Activated CD4-positive, alpha-beta T cell treated with anti-CD3 and anti-CD28 coated beads for 36 hours (primary cell): ENCODE data around the gene SRI. TPM values are rescaled to one million over a fixed set of nuclear protein-coding genes. Genes with fewer than 3 reads are reported as not detected.
"Not testable (repeated sequence)": the region's sequence is repeated elsewhere in the genome, so short reads cannot be mapped to it uniquely, and the experiment has no call there.

Experiments used
- ATAC-seq: fragments of 200-7000 bp; cut with Tn5 transposase; one replicate; pipeline ENCODE4 v1.10.0; 2021; ENCODE audit warnings: mild to moderate bottlenecking, moderate library complexity
- CTCF ChIA-PET: fragments of 350-600 bp; sonication (Branson Sonifier 250); formaldehyde crosslinking; loops from one replicate; lab custom pipeline; 2021; ENCODE audit warnings: antibody characterized with exemption; lab: Charles Lee
- POLR2A ChIA-PET: fragments of 350-600 bp; sonication (Branson Sonifier 250); formaldehyde crosslinking; loops from one replicate; lab custom pipeline; 2021; ENCODE audit warnings: antibody characterized with exemption, inconsistent platforms; lab: Charles Lee
- DNase-seq: peaks from one replicate; pipeline ENCODE4 v3.0.0-alpha.2; 2020
- H3K27ac Mint-ChIP-seq: one replicate; pipeline ENCODE4 v1.8.0; 2021; ENCODE audit warnings: mixed read lengths
- H3K27me3 Mint-ChIP-seq: one replicate; pipeline ENCODE4 v1.8.0; 2021; ENCODE audit warnings: mixed read lengths
- H3K36me3 Mint-ChIP-seq: one replicate; pipeline ENCODE4 v1.8.0; 2021; ENCODE audit warnings: low read depth, mixed read lengths
- H3K4me1 Mint-ChIP-seq: one replicate; pipeline ENCODE4 v1.8.0; 2021; ENCODE audit warnings: mixed read lengths
- H3K4me3 Mint-ChIP-seq: one replicate; pipeline ENCODE4 v1.8.0; 2021; ENCODE audit warnings: mild to moderate bottlenecking, moderate library complexity, mixed read lengths
- H3K9me3 Mint-ChIP-seq: one replicate; pipeline ENCODE4 v1.8.0; 2021; ENCODE audit warnings: low read depth, mixed read lengths
- intact Hi-C, 2 experiments: fragments of 100-400 bp; cut with DNase I in 1 of 2; cut with micrococcal nuclease in 1 of 2; formaldehyde crosslinking; loops; one replicate each; pipeline versions ENCODE4 v1.14.2 to v1.15.1; 2022 to 2024; cut with DNase I, micrococcal nuclease
- total RNA-seq, 2 experiments: library from RNA; stranded (reverse); gene quantifications; one replicate each; pipeline ENCODE4 v1.2.3, GENCODE V29; 2021

Gene SRI
- total RNA-seq, 2 experiments from 2014 or later = 157 to 193 TPM

DNA sequence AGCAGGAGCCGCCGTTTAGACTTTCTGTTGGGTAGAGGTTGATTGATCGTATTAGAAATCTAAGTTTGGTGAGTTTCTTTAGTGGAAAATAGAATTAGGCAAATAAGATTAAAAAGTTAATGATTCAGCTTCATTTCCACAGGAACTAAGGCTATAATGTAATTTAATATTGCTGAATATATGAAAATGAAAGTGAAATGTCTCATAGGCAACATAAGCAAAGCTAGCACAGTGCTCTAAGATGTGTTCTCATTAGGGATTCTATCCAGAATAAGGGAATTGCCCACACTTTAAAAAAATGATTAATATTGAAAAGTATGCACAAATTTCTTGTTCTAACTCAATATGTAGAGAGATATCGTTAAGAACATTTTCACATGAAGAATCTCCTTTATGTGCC, 47.0 kb downstream of the SRI start:
- Mint-ChIP-seq H3K36me3 (no peaks in the 10 kb centered on the region), H3K27me3 (no peaks in the 10 kb centered on the region), H3K9me3 (no peaks in the 10 kb centered on the region), H3K4me3 (no peak overlapping the region), H3K4me1 (no peaks in the 10 kb centered on the region), H3K27ac (no peak overlapping the region)
- intact Hi-C loops = no loop called here
- ChIA-PET CTCF (no interaction called here), POLR2A (no interaction called here)
- ATAC-seq = no peak
- DNase-seq = no peak

DNA sequence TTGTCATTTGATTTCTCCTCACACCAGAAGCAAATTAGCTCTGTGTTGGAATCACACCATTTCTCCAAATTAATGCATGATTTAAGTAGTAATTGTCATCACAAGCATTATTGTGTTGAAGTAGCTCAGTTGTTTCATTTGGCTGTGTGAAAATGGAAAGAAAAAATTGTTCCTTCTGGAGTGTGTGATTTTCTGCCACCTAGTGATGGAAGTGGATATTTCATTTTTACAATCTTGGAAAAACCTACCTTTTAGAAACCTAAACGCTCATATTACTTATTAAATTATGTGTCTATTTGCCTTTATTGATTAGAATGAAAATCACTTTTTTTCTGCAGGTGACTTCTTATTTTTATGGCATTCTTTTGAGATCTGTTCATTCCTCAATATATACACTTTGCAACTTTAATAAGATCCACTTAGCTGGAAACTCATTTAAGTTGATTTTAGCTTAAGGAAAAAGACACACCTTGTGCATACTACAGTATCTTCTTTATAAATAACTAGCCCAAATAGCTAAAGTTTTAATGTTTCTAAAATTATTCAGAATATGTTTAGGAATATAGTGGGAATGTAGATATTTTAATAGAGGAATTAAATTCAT, 50.0 kb downstream of the SRI start:
- Mint-ChIP-seq H3K4me1 (no peaks in the 10 kb centered on the region), H3K4me3 (no peak overlapping the region), H3K27ac (no peak overlapping the region), H3K36me3 (no peaks in the 10 kb centered on the region), H3K9me3 (no peaks in the 10 kb centered on the region), H3K27me3 (no peaks in the 10 kb centered on the region)
- CTCF ChIA-PET = interaction anchor here (0.6 to 1.7 kb wide), 11 partner anchors 8 to 664 kb away, joined by 3 to 6 read pairs (median 3); no protein-coding TSS in a partner anchor
- no peak for ATAC-seq
- intact Hi-C loops = loop anchor here (2.0 to 10.0 kb wide), 3 partner anchors 371 to 665 kb away; no protein-coding TSS in a partner anchor
- DNase-seq = no peak
- POLR2A ChIA-PET = no interaction called here

DNA sequence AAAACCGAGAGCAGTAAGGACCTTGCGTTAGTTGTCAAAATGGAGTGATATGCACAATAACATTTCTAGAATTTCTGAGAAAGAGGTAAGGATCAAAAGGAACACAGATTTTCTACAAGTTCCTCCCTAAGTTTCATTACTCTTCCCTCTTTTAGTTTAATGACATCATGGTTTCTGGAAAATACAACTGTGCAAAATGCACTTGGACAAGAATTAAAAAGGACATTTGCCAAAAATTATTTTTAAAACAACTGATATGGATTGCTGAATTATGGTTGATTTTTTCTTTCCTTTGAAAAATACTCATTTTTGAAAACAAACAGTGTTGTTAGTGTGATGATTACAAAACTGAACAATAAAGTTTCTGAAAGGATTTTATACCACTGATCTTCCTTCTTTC, 52.1 kb downstream of the SRI start:
- ChIA-PET POLR2A (no interaction called here), CTCF (interaction anchor here (0.6 to 1.2 kb wide), 2 partner anchors 52 to 371 kb away, joined by 3 read pairs; no protein-coding TSS in a partner anchor)
- H3K4me3 Mint-ChIP-seq = no peak overlapping the region
- DNase-seq = no peak
- no peaks in the 10 kb centered on the region for H3K27me3 Mint-ChIP-seq
- no peaks in the 10 kb centered on the region for H3K36me3 Mint-ChIP-seq
- no peaks in the 10 kb centered on the region for H3K9me3 Mint-ChIP-seq
- H3K27ac Mint-ChIP-seq = no peak overlapping the region
- no peaks in the 10 kb centered on the region for H3K4me1 Mint-ChIP-seq
- no peak for ATAC-seq
- intact Hi-C loops = loop anchor here (2.0 to 10.0 kb wide), 2 partner anchors 371 to 663 kb away; no protein-coding TSS in a partner anchor

DNA sequence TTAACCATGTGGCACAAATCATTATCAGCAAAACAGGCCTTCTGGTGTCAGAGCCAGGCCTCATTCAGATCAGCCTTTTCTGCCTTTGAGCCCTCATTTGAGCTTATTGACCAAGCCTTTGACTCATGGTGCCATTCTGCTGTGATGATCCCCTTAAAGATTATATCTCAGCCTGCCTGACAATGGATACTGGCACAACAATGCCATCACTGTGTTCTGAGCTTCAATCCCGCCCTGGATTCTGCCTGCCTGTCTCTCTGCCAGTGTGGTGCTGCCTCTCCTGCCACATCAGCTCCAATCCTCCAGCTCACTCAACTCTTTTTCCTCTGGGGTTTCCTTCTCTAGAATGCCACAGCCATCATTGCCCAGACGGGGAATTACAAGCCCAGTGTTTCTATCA, 52.6 kb downstream of the SRI start:
- H3K4me1 Mint-ChIP-seq = no peaks in the 10 kb centered on the region
- ChIA-PET POLR2A (no interaction called here), CTCF (interaction anchor here (0.6 to 1.2 kb wide), 2 partner anchors 51 to 370 kb away, joined by 3 read pairs; no protein-coding TSS in a partner anchor)
- intact Hi-C loops = loop anchor here in 1 of 2 experiments (10.0 kb wide), 1 partner anchor 662 kb away; no protein-coding TSS in a partner anchor
- H3K9me3 Mint-ChIP-seq = no peaks in the 10 kb centered on the region
- no peak for DNase-seq
- H3K36me3 Mint-ChIP-seq = no peaks in the 10 kb centered on the region
- no peak overlapping the region for H3K27ac Mint-ChIP-seq
- H3K27me3 Mint-ChIP-seq = no peaks in the 10 kb centered on the region
- H3K4me3 Mint-ChIP-seq = no peak overlapping the region
- no peak for ATAC-seq

DNA sequence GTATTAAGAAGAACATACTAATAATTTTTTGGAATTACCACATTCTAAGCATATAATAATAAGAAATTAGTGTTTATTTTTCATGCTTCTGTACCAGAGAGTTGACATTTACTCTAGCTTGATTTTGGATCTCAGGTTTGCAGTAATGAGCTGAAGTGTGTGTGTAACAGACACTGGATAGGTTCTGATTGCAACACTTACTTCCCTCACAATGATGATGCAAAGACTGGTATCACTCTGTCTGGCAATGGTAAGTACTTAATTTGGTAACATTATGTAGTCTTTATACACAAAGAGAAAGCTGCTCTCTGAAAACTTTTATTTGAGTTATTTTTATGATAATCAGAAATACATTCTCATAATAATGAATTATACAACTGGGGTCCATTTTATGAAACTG, 54.1 kb downstream of the SRI start:
- no peaks in the 10 kb centered on the region for H3K36me3 Mint-ChIP-seq
- H3K27ac Mint-ChIP-seq = no peak overlapping the region
- ATAC-seq = no peak
- peaks cover 6% of the 10 kb centered on the region for H3K9me3 Mint-ChIP-seq
- no peaks in the 10 kb centered on the region for H3K27me3 Mint-ChIP-seq
- intact Hi-C loops = loop anchor here in 1 of 2 experiments (10.0 kb wide), 1 partner anchor 661 kb away; no protein-coding TSS in a partner anchor
- H3K4me3 Mint-ChIP-seq = no peak overlapping the region
- no peak for DNase-seq
- POLR2A ChIA-PET = no interaction called here
- CTCF ChIA-PET = interaction anchor here (0.9 kb wide), 1 partner anchor 61 kb away, joined by 3 read pairs; no protein-coding TSS in a partner anchor
- H3K4me1 Mint-ChIP-seq = no peaks in the 10 kb centered on the region

DNA sequence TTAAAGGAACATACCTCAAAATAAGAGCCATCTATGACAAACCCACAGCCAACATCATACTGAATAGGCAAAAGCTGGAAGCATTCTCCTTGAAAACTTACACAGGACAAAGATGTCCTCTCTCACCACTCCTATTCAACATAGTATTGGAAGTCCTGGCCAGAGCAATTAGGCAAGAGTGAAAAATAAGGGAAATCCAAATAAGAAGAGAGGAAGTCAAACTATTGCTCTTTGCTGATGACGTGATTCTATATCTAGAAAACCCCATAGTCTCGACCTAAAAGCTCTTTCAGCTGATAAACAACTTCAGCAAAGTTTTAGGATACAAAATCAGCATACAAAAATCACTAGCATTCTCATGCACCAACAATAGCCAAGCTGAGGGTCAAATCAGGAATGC, 60.1 kb downstream of the SRI start:
- H3K27me3 Mint-ChIP-seq, H3K27ac Mint-ChIP-seq, DNase-seq, H3K4me3 Mint-ChIP-seq, ATAC-seq, H3K4me1 Mint-ChIP-seq, POLR2A ChIA-PET: not testable (repeated sequence)
- intact Hi-C loops = loop anchor here in 1 of 2 experiments (10.0 kb wide), 1 partner anchor 655 kb away; no protein-coding TSS in a partner anchor
- Mint-ChIP-seq H3K36me3 (peaks cover 15% of the 10 kb centered on the region), H3K9me3 (peaks cover 18% of the 10 kb centered on the region)
- CTCF ChIA-PET = interaction anchor here (0.7 to 1.4 kb wide), 2 partner anchors 10 to 617 kb away, joined by 3 read pairs; no protein-coding TSS in a partner anchor

DNA sequence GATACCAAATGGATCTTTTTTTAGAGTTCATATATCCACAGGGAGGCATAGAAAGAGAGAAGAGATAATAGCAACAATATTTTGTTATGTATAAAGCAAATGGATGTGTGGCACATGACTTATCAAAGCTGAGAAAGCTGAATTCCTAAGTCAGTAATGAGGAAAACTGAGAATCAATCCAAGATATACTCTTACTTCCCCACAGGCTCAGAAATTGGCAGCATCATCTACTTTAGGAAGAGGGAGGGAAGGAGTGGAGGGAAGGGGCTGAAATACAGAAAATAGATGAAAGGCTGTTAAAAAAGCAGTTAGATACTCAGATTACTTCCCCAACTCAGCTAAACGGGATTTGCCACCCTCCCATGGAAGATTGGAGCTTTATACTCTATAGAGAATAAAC, 63.5 kb downstream of the SRI start:
- H3K9me3 Mint-ChIP-seq = peaks cover 11% of the 10 kb centered on the region
- no peak for ATAC-seq
- CTCF ChIA-PET = no interaction called here
- H3K27me3 Mint-ChIP-seq = no peaks in the 10 kb centered on the region
- peaks cover 15% of the 10 kb centered on the region for H3K36me3 Mint-ChIP-seq
- POLR2A ChIA-PET = no interaction called here
- intact Hi-C loops = no loop called here
- H3K27ac Mint-ChIP-seq = no peak overlapping the region
- H3K4me1 Mint-ChIP-seq = no peaks in the 10 kb centered on the region
- H3K4me3 Mint-ChIP-seq = no peak overlapping the region
- no peak for DNase-seq

DNA sequence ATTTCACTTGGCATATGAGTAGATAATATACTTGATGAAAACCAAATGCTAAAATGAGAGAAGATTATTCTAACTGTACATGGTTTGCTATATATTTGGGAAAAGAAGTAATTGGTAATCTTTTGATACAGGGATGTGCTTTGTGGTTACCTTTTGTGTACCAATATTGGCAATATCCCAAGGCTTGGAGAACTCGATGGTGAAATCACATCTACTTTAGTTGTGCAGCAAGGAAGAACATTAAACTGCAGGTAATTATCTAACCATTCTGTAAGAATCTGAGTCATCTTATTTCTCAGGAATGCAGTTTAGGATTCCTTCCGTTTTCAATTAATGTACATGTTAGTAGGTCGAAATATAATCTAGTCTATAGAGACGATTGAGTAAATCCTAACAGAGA, 64.1 kb downstream of the SRI start:
- Mint-ChIP-seq H3K36me3 (peaks cover 19% of the 10 kb centered on the region), H3K4me3 (no peak overlapping the region), H3K9me3 (peaks cover 11% of the 10 kb centered on the region), H3K27ac (no peak overlapping the region), H3K27me3 (no peaks in the 10 kb centered on the region), H3K4me1 (no peaks in the 10 kb centered on the region)
- CTCF ChIA-PET = no interaction called here
- intact Hi-C loops = no loop called here
- ATAC-seq = no peak
- POLR2A ChIA-PET = no interaction called here
- no peak for DNase-seq

Other genes with a start within 250 kb of the SRI start
- not detected for gene STEAP4, start 86.9 kb upstream of the SRI start, total RNA-seq